ENCODE data around the gene IQCB1.
"Not testable (repeated sequence)": the region's sequence is repeated elsewhere in the genome, so short reads cannot be mapped to it uniquely, and the experiment has no call there.

GRCh38 chr3:121863247-121863646 lies 28.4 kb upstream of the IQCB1 start:
- not testable (repeated sequence) for TF ChIP-seq CTCF, POLR2A (IDR thresholded peaks at IDR 0.05)
